ENCODE measurements around the gene CELF1. TPM values are rescaled to one million over a fixed set of nuclear protein-coding genes. Genes with fewer than 3 reads are reported as not detected.

The CELF1 gene
- total RNA-seq, 6 experiments from 2014 or later, result 66.3 to 86.5 (median 71.7) TPM

DNA sequence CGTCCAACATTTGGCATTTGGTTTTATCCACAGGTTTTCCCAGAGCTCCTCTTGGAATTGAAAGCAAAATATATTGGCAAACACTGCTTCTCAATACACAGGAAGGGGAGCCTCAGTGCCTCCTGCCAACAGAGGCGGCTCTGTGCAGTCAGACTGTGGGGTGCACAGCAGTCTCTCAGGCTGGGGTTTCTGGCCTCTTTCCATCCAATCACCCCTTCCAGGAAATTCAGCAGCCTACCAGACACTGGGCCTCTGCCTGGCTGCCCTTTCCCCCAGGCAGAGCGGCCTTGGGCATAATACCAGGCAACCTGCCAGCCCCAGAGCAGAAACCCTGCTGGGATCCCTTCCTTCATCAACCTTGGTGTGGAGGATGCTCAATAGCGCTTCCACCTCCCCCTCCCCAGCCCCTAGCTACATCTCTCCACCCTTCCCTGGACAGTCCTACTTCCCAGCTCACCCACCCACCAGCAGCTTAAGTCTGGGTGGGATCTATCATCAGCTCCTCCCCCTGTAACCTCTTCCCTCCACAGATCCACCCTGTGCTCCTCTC is 86.2 kb downstream of the CELF1 start:
- Histone ChIP-seq H3K4me1 (peaks cover 0 to 48% (median 11%) of the 10 kb centered on the region in 4 donors), H3K27me3 (no peaks in the 10 kb centered on the region), H3K9me3 (no peaks in the 10 kb centered on the region), H3K4me3 (no peak overlapping the region), H3K27ac (peak overlapping the region; percentile 37 to 65 (median 38)), H3K36me3 (peaks cover 0 to 27% (median 12%) of the 10 kb centered on the region in 4 donors)
- intact Hi-C loops (cut with DNase I), result no loop called here
- 17% methylated on average over 4 of the region's 4 CpGs for WGBS (ENCODE audit: insufficient coverage, low coverage, low lambda C conversion rate, missing lambda C conversion rate)
- DNase-seq (peak; percentile 65 to 80 (median 78)), ATAC-seq (peak; percentile 76 to 81 (median 80))
- TF ChIP-seq POLR2A (IDR thresholded peaks at IDR 0.05), result no peak
- TF ChIP-seq, protein P1, sequence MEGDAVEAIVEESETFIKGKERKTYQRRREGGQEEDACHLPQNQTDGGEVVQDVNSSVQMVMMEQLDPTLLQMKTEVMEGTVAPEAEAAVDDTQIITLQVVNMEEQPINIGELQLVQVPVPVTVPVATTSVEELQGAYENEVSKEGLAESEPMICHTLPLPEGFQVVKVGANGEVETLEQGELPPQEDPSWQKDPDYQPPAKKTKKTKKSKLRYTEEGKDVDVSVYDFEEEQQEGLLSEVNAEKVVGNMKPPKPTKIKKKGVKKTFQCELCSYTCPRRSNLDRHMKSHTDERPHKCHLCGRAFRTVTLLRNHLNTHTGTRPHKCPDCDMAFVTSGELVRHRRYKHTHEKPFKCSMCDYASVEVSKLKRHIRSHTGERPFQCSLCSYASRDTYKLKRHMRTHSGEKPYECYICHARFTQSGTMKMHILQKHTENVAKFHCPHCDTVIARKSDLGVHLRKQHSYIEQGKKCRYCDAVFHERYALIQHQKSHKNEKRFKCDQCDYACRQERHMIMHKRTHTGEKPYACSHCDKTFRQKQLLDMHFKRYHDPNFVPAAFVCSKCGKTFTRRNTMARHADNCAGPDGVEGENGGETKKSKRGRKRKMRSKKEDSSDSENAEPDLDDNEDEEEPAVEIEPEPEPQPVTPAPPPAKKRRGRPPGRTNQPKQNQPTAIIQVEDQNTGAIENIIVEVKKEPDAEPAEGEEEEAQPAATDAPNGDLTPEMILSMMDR (IDR thresholded peaks at IDR 0.05), result no peak

DNA sequence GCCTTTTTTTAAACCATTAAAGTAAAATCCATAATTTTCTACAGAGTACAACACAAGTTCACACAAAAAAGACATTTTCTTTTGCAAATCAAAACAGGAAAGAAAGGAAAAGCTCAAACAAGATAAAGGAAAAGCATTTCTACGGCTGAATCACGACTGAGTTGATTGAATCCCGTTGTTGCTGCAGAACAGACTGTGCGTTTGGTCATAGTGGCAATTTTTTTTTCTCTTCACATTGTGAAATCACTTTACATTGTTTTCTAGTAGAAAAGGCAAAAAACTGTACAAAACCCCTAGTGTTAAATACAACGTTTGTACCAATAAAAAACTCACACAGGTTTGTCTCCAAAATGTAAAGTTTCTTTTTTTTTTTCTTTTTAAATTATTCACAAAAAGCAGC is 86.7 kb downstream of the CELF1 start:
- peak overlapping the region; percentile 37 to 65 (median 38) for H3K27ac ChIP-seq
- no peaks in the 10 kb centered on the region for H3K9me3 ChIP-seq
- peaks cover 0 to 21% (median 10%) of the 10 kb centered on the region in 4 donors for H3K36me3 ChIP-seq
- H3K4me1 ChIP-seq, result peaks cover 0 to 43% (median 11%) of the 10 kb centered on the region in 4 donors
- TF ChIP-seq POLR2A (IDR thresholded peaks at IDR 0.05), result no peak
- TF ChIP-seq, protein P1 (IDR thresholded peaks at IDR 0.05), result no peak
- intact Hi-C loops (cut with DNase I), result no loop called here
- H3K27me3 ChIP-seq, result no peaks in the 10 kb centered on the region
- no peak overlapping the region for H3K4me3 ChIP-seq
- no peak for ATAC-seq
- 19% methylated on average over 5 of the region's 5 CpGs for WGBS (ENCODE audit: insufficient coverage, low coverage, low lambda C conversion rate, missing lambda C conversion rate)
- DNase-seq, result no peak

DNA sequence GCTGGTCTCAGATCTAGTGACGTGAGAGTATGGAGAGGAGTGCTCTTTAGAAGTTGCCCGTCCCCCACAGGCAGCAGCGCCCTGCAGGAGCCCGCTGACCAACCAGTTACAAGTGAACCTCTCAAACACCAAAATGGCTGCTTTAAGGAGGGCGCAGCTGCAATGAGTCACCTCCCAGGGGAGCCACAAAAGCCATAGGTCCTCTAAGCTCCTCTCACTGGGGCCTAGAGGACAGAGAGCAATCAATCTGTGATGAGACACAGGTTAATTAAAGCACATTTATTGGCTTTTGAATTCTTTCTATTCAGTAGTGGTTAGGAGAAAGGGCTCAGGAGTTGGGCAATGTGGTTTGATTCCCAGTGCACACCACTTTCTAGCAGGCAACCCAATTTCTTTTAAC is 88.4 kb downstream of the CELF1 start:
- intact Hi-C loops (cut with DNase I), result no loop called here
- peaks cover 0 to 11% (median 5%) of the 10 kb centered on the region in 4 donors for H3K36me3 ChIP-seq
- 94% methylated on average over 4 of the region's 5 CpGs for WGBS (ENCODE audit: insufficient coverage, low coverage, low lambda C conversion rate, missing lambda C conversion rate)
- TF ChIP-seq POLR2A (IDR thresholded peaks at IDR 0.05), result no peak
- TF ChIP-seq, protein P1 (IDR thresholded peaks at IDR 0.05), result no peak
- no peak overlapping the region for H3K4me3 ChIP-seq
- no peaks in the 10 kb centered on the region for H3K9me3 ChIP-seq
- H3K4me1 ChIP-seq, result peaks cover 0 to 37% (median 5%) of the 10 kb centered on the region in 4 donors
- H3K27ac ChIP-seq, result no peak overlapping the region
- H3K27me3 ChIP-seq, result no peaks in the 10 kb centered on the region
- ATAC-seq, result no peak
- DNase-seq, result no peak

DNA sequence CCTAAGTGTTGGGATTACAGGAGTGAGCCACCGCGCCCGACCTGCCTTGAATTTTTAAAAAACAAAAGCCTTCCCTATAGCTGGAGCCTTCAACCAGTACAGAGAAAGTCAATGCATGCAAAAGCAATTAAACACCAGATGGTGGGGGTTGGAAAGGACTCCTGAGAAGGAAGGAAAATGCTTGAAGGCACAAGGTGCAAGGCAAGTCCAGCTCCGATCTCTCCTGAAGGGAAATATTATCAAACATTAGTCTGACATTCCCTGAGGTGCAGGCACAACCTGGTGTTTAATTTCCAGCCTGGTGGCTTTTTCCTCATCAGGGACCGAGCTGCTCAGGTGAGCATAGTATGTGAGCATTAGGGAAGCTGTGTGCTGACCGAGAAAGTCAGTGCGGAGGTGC is 91.1 kb downstream of the CELF1 start:
- H3K27me3 ChIP-seq, result no peaks in the 10 kb centered on the region
- no peaks in the 10 kb centered on the region for H3K9me3 ChIP-seq
- TF ChIP-seq, protein P1 (IDR thresholded peaks at IDR 0.05), result no peak
- TF ChIP-seq POLR2A (IDR thresholded peaks at IDR 0.05), result no peak
- WGBS (ENCODE audit: insufficient coverage, low coverage, low lambda C conversion rate, missing lambda C conversion rate), result 98% methylated on average over 6 of the region's 7 CpGs
- peaks cover 0 to 11% (median 5%) of the 10 kb centered on the region in 4 donors for H3K36me3 ChIP-seq
- intact Hi-C loops (cut with DNase I), result no loop called here
- H3K4me1 ChIP-seq, result peaks cover 0 to 13% (median 0%) of the 10 kb centered on the region in 4 donors
- no peak overlapping the region for H3K27ac ChIP-seq
- DNase-seq (no peak), ATAC-seq (no peak)
- H3K4me3 ChIP-seq, result no peak overlapping the region
